Thyroid gland (tissue), 4 donors: ENCODE measurements around the gene BTRC.

Experiments
- CTCF ChIP-seq, 6 experiments: fragments of 200-600 bp in 3 of 6; fragments of 450-650 bp in 3 of 6; sonication (generic) in 3 of 6; IDR thresholded peaks; one replicate each; pipeline ENCODE4 v1.5.1; 2016 to 2019; ENCODE audit warnings: antibody characterized with exemption in 6 of 6, mild to moderate bottlenecking in 2 of 6, inconsistent platforms in 1 of 6, moderate library complexity in 1 of 6
- POLR2A ChIP-seq, 2 donors: fragments of 450-650 bp; IDR thresholded peaks; one replicate each; pipeline ENCODE4 v1.6.1; 2017; ENCODE audit warnings: antibody characterized with exemption in 2 of 2, mild to moderate bottlenecking in 2 of 2, moderate library complexity in 1 of 2

GRCh38 chr10:101411598-101411997, 57.6 kb downstream of the BTRC start:
- TF ChIP-seq CTCF (IDR thresholded peaks at IDR 0.05): no peak
- no peak for TF ChIP-seq POLR2A (IDR thresholded peaks at IDR 0.05)
